GM12878 (cell line): Measurements from ENCODE around the gene CFAP300. TPM values are rescaled to one million over a fixed set of nuclear protein-coding genes. Genes with fewer than 3 reads are reported as not detected.

Experiments used
- ATAC-seq: fragments of 200-7000 bp; cut with Tn5 transposase; 3 replicates; pipeline ENCODE4 v1.9.1; 2020; ENCODE audit warnings: mild to moderate bottlenecking, moderate library complexity
- BruUV-seq: library from RNA; stranded (reverse); fragments of 400-500 nt; replicated peaks from 2 replicates; lab custom pipeline; 2021; lab: Mats Ljungman, UMichigan
- CTCF ChIA-PET: fragments of 300-600 bp; sonication (Branson Sonifier 250); formaldehyde crosslinking; extraction: SDS; loops from one replicate; lab custom pipeline; 2021; ENCODE audit warnings: inconsistent platforms; lab: Yijun Ruan, JAX
- POLR2A ChIA-PET: fragments of 350-600 bp; formaldehyde crosslinking; extraction: SDS; loops from one replicate; lab custom pipeline; 2021; ENCODE audit warnings: inconsistent platforms; lab: Charles Lee
- RAD21 ChIA-PET: fragments of 300-600 bp; sonication (Branson Sonifier 250); formaldehyde crosslinking; loops from one replicate; lab custom pipeline; 2023; ENCODE audit warnings: antibody characterized with exemption; ENCODE audit not compliant: unreplicated experiment; lab: Charles Lee
- SMC1A ChIA-PET: fragments of 300-600 bp; sonication (Branson Sonifier 250); formaldehyde crosslinking; loops from one replicate; lab custom pipeline; 2023; ENCODE audit not compliant: unreplicated experiment, uncharacterized antibody; lab: Charles Lee
- DNase-seq: peaks from one replicate; pipeline ENCODE4 v3.0.0-alpha.2; 2011; ENCODE audit warnings: low read depth, low spot score
- FAIRE-seq: peaks from 3 replicates; lab custom pipeline; 2011; peaks lifted over from hg19 to GRCh38; lab: Jason Lieb, UNC
- H2AFZ ChIP-seq: 2 replicates; pipeline ENCODE4 v1.6.0; 2011; ENCODE audit warnings: low read depth, low read length, control low read depth; ENCODE audit not compliant: control insufficient read depth
- H3K27ac ChIP-seq: 2 replicates; pipeline ENCODE4 v1.5.1; 2011; ENCODE audit warnings: control low read depth; ENCODE audit not compliant: control insufficient read depth, insufficient read depth
- H3K27me3 ChIP-seq, 2 experiments: replicated peaks in 1 of 2; 2 replicates each; pipeline versions ENCODE4 v1.6.0 to v1.6.1; 2011; ENCODE audit warnings: low read length in 1 of 2; ENCODE audit not compliant: control insufficient read depth in 2 of 2, insufficient read depth in 2 of 2
- H3K36me3 ChIP-seq, 2 experiments: 2 replicates each; pipeline ENCODE4 v1.5.1; 2011; ENCODE audit warnings: low read length in 1 of 2; ENCODE audit not compliant: control insufficient read depth in 2 of 2, insufficient read depth in 2 of 2
- H3K4me1 ChIP-seq: 2 replicates; pipeline ENCODE4 v1.6.1; 2011; ENCODE audit warnings: mild to moderate bottlenecking, low read length, moderate library complexity, mixed read lengths; ENCODE audit not compliant: control insufficient read depth, insufficient read depth
- H3K4me2 ChIP-seq: 2 replicates; pipeline ENCODE4 v1.6.0; 2011; ENCODE audit warnings: control low read depth; ENCODE audit not compliant: control insufficient read depth, insufficient read depth
- H3K4me3 ChIP-seq: fragments of 200-600 bp; sonication (generic); 2 replicates; pipeline ENCODE4 v1.5.1; 2016
- H3K79me2 ChIP-seq: 2 replicates; pipeline ENCODE4 v1.6.0; 2011; ENCODE audit warnings: low read length; ENCODE audit not compliant: control insufficient read depth, insufficient read depth
- H3K9ac ChIP-seq: 2 replicates; pipeline ENCODE4 v1.8.0; 2011; ENCODE audit warnings: low read length, control low read depth, mixed read lengths; ENCODE audit not compliant: control insufficient read depth, insufficient read depth
- H3K9me3 ChIP-seq: replicated peaks from 3 replicates; pipeline ENCODE4 v1.5.1; 2011; ENCODE audit warnings: mild to moderate bottlenecking, low read length; ENCODE audit not compliant: control insufficient read depth, insufficient read depth
- H4K20me1 ChIP-seq: 2 replicates; pipeline ENCODE4 v1.6.0; 2011; ENCODE audit not compliant: control insufficient read depth, insufficient read depth
- DPF2 ChIP-seq: fragments of 450-650 bp; IDR thresholded peaks from 2 replicates; pipeline ENCODE4 v1.6.1; 2017; ENCODE audit warnings: mild to moderate bottlenecking
- EP300 ChIP-seq, 2 experiments: fragments of 150-350 bp in 1 of 2; IDR thresholded peaks; 2 replicates each; pipeline ENCODE4 v1.6.1; 2011 to 2012; ENCODE audit warnings: low read depth in 2 of 2, low read length in 2 of 2, borderline replicate concordance in 1 of 2, improper control_type of control experiment in 1 of 2, inconsistent platforms in 1 of 2; ENCODE audit not compliant: control insufficient read depth in 1 of 2
- HDAC6 ChIP-seq: fragments of 200-600 bp; sonication (generic); IDR thresholded peaks from one replicate; pipeline ENCODE4 v1.8.0; 2017; ENCODE audit warnings: antibody characterized with exemption; ENCODE audit not compliant: unreplicated experiment
- IRF5 ChIP-seq: fragments of 450-650 bp; IDR thresholded peaks from 2 replicates; pipeline ENCODE4 v1.6.1; 2017; ENCODE audit warnings: borderline replicate concordance
- KLF5 ChIP-seq: fragments of 450-650 bp; IDR thresholded peaks from 2 replicates; pipeline ENCODE4 v1.6.1; 2014; ENCODE audit warnings: mild to moderate bottlenecking; ENCODE audit not compliant: partially characterized antibody
- MTA3 ChIP-seq: IDR thresholded peaks from 2 replicates; pipeline ENCODE4 v1.6.1; 2012; ENCODE audit warnings: low read length, inconsistent platforms, borderline replicate concordance
- NFXL1 ChIP-seq: fragments of 450-650 bp; IDR thresholded peaks from 2 replicates; pipeline ENCODE4 v1.6.1; 2017; ENCODE audit warnings: antibody characterized with exemption, mild to moderate bottlenecking, borderline replicate concordance
- PML ChIP-seq: IDR thresholded peaks from 2 replicates; pipeline ENCODE4 v1.6.1; 2012; ENCODE audit warnings: low read length, inconsistent platforms
- RB1 ChIP-seq: fragments of 450-650 bp; formaldehyde crosslinking; IDR thresholded peaks from 2 replicates; pipeline ENCODE4 v1.6.1; 2017; ENCODE audit warnings: mild to moderate bottlenecking, borderline replicate concordance
- RELA ChIP-seq: fragments of 450-650 bp; IDR thresholded peaks from 2 replicates; pipeline ENCODE4 v1.8.0; 2014; ENCODE audit warnings: borderline replicate concordance; ENCODE audit not compliant: partially characterized antibody
- SREBF1 ChIP-seq: IDR thresholded peaks from 2 replicates; pipeline ENCODE4 v1.6.1; 2012; ENCODE audit warnings: mild to moderate bottlenecking, low read length
- STAT1 ChIP-seq: fragments of 450-650 bp; conservative IDR thresholded peaks from 2 replicates; pipeline ENCODE4 v1.6.1; 2014; ENCODE audit warnings: antibody characterized with exemption, mild to moderate bottlenecking
- SUZ12 ChIP-seq: fragments of 200-600 bp; sonication (generic); IDR thresholded peaks from one replicate; pipeline ENCODE4 v1.6.1; 2018; ENCODE audit warnings: antibody characterized with exemption, mild to moderate bottlenecking; ENCODE audit not compliant: unreplicated experiment
- TARDBP ChIP-seq: IDR thresholded peaks from 2 replicates; pipeline ENCODE4 v1.6.1; 2016; ENCODE audit warnings: borderline replicate concordance
- ZBED1 ChIP-seq: IDR thresholded peaks from 2 replicates; pipeline ENCODE4 v1.6.1; 2016; ENCODE audit warnings: borderline replicate concordance
- ZNF217 ChIP-seq: fragments of 450-650 bp; IDR thresholded peaks from 2 replicates; pipeline ENCODE4 v1.6.1; 2017; ENCODE audit warnings: antibody characterized with exemption, mild to moderate bottlenecking
- ZNF24 ChIP-seq: fragments of 450-650 bp; IDR thresholded peaks from 2 replicates; pipeline ENCODE4 v1.6.1; 2017; ENCODE audit warnings: antibody characterized with exemption, mild to moderate bottlenecking
- WGBS: methylation state at CpG from one replicate; pipeline ENCODE4 v1.1.6; 2016; ENCODE audit warnings: low lambda C conversion rate; ENCODE audit not compliant: insufficient replicate concordance, insufficient coverage; ENCODE audit errors: missing lambda C conversion rate; 5-methylcytosine and 5-hydroxymethylcytosine counted together
- in situ Hi-C: fragments of 300-500 bp; cut with MboI; formaldehyde crosslinking; loops from 9 replicates; pipeline ENCODE4 v1.14.3; 2018; ENCODE audit warnings: mixed read lengths
- intact Hi-C: fragments of 100-400 bp; cut with micrococcal nuclease; formaldehyde crosslinking; loops from one replicate; pipeline ENCODE4 v1.14.2; 2022; ENCODE audit not compliant: unreplicated experiment
- polyA plus RNA-seq, 11 experiments: library from polyadenylated mRNA; depleted of rRNA in 4 of 11; unstranded in 6 of 11; stranded (reverse) in 5 of 11; fragments of >200 nt; fragmentation: Nextera tagmentation in 4 of 11; fragmentation: Illumina TruSeq in 1 of 11; extraction: Ambion mirVana in 4 of 11; extraction: Trizol in 1 of 11; gene quantifications; 1 replicate in 1 of 11; 2 replicates in 10 of 11; pipeline versions ENCODE4 v1.2.1 to v1.2.3, GENCODE V29; 2011 to 2016; ENCODE audit warnings: inconsistent platforms in 2 of 11, missing spikeins in 2 of 11, low read depth in 1 of 11
- total RNA-seq, 4 experiments: library from RNA; depleted of rRNA in 3 of 4; stranded (reverse); fragments of >200 nt in 3 of 4; fragmentation: Illumina TruSeq in 1 of 4; extraction: Trizol in 1 of 4; gene quantifications; 2 replicates each; pipeline versions ENCODE4 v1.2.1 to v1.2.3, GENCODE V29; 2013 to 2021
- TF ChIP-seq, protein P1 (sequence below): IDR thresholded peaks from 2 replicates; pipeline ENCODE4 v1.6.1; 2012; ENCODE audit warnings: low read depth, low read length, improper control_type of control experiment

CFAP300 gene
- total and polyA plus RNA-seq, 10 of the 15 experiments (the other 5 are each of a cell fraction or from before 2014, with no cell fraction given): not detected

DNA sequence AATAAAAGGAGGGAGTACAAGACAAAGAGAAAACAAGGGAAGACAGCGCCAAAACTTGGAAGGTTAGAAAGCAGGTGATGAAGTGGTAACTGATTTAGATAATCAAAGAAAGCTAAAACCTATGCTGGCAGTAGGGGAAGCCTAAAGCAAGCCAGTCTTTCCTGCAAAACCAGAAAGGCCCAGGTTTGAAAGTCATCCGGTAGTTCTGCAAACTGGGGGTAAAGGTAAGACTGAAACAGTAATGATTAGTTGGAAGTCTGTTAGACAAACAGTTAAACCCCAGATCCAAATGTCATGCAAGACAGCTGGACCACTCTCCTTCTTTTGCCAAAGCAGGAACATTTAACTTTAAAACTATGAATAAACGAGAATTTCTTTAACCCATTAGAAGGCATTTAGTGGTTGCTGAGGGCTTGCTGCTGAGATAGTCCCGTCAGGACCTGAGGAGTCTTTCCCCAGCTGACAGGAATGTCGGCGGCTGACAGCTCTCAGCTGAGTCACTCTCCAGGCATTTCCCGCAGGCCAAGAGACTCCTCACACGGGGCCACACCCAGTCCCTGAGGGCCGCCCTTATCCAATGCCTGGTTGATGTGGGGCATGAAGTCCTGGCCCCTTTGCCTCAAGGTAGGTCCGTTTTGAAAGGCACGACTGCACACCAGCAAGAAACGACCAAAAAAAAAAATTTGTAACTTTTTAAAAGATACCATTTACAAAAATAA, 36.3 kb upstream of the CFAP300 start:
- no TSS peak for BruUV-seq
- Histone ChIP-seq H3K79me2 (no peaks in the 10 kb centered on the region), H3K27me3 (peaks cover 0 to 4% of the 10 kb centered on the region in 2 experiments; a peak in 2 of 4 replicates), H2AFZ (no peak overlapping the region)
- no peak for FAIRE-seq
- SMC1A ChIA-PET: no interaction called here
- intact Hi-C loops (no loop called here), in situ Hi-C loops (loop anchor here (10.0 kb wide), 1 partner anchor 56 kb away; no protein-coding TSS in a partner anchor)
- TF ChIP-seq KLF5 (no peak), NFXL1 (no peak), IRF5 (no peak), RB1 (no peak), ZBED1 (no peak), RELA (no peak), MTA3 (no peak), ZNF217 (no peak), TARDBP (no peak), PML (no peak), EP300 (IDR thresholded peaks at IDR 0.05; ENCODE audit: borderline replicate concordance in 1 of 2, control insufficient read depth in 1 of 2, low read depth in 2 of 2, low read length in 2 of 2) (no peak), STAT1 (no peak), SREBF1 (no peak), HDAC6 (no peak), DPF2 (no peak), ZNF24 (no peak), SUZ12 (no peak)
- TF ChIP-seq, protein P1, sequence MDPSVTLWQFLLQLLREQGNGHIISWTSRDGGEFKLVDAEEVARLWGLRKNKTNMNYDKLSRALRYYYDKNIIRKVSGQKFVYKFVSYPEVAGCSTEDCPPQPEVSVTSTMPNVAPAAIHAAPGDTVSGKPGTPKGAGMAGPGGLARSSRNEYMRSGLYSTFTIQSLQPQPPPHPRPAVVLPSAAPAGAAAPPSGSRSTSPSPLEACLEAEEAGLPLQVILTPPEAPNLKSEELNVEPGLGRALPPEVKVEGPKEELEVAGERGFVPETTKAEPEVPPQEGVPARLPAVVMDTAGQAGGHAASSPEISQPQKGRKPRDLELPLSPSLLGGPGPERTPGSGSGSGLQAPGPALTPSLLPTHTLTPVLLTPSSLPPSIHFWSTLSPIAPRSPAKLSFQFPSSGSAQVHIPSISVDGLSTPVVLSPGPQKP: no peak
- TF ChIP-seq, all 136 proteins: peak for 0
- CTCF ChIA-PET: no interaction called here
- H3K4me3 ChIP-seq: no peak overlapping the region
- WGBS: 21% methylated on average over 12 of the region's 12 CpGs
- H3K4me1 ChIP-seq: no peaks in the 10 kb centered on the region
- ATAC-seq: no peak
- H3K9ac ChIP-seq: no peak overlapping the region
- H4K20me1 ChIP-seq: no peaks in the 10 kb centered on the region
- H3K9me3 ChIP-seq: no peaks in the 10 kb centered on the region
- no peak overlapping the region for H3K4me2 ChIP-seq
- RAD21 ChIA-PET: no interaction called here
- POLR2A ChIA-PET: no interaction called here
- H3K27ac ChIP-seq: no peak overlapping the region
- H3K36me3 ChIP-seq: no peaks in the 10 kb centered on the region
- DNase-seq: no peak
